NK-92 (cell line): ENCODE results near the gene ZNF487.
"Not testable (repeated sequence)": the region's sequence is repeated elsewhere in the genome, so short reads cannot be mapped to it uniquely, and the experiment has no call there.

Source experiments
- DNase-seq: peaks from one replicate; lab custom pipeline; 2025; ENCODE audit not compliant: unreplicated experiment; lab: John Stamatoyannopoulos, UW

Gene ZNF487

DNA sequence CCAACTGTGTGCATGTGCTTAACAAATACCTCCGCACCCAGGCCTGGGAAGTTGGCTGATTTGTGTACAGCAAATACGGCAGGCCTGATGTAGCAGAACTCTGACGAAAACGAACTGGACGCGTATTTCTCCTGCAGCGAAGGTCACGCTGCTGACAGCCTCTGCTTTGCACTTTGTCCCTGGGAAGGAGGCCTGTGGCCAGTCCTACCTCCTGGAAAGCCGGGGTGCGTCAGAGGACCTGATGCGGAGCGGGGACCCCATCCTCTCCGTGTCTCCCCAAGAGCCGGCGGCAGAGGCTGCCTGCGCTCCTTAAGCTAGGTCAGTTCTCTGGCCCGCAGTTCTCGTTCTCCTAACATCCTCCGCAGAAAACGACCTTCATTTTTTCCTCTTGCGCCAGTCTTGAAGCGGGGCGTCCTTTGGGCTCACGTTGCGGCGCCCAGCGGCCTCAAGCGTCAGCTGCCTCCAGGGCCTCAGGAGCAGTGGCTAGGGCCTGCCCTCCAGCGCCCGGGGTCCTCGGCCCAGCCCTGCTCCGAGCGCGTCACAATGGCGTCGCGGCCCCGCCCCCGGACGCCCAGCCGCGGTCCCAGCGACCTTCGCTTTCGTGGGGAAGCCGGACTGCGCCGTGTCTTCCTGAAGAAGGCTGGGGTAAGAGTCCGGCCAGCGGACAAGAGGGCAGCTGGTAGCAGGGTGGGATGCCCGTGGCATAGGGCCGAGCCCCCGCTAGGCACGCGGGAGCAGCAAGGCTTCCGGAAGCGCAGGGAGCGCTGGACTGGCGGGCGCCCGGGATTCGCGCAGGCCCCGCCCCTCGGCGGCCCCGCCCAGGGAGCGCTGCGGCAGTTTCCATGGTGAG, at the start of gene ZNF487:
Gene ZNF487 (plus strand): TSS at position 821 of the 850 bp plus-strand sequence. CDS start 38,703 bp downstream, outside the sequence.
- no peak for DNase-seq

DNA sequence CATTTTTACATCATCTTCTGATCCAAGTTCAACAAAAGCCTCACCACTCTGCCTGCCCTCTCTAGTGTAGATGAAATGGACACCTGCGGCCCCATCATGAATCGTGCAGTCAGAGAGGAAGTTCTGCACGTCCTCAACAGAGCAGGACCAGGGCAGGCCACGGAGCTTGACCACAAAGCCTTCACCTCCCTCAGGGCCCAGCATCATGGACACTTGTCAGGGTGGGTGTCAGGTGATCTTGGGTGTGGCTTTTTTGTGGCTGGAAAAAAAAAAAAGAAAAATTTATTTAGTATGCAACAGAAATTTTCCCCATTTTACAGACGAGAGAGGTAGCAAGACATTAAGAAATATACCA, 49.3 kb upstream of the ZNF487 start:
- DNase-seq = no peak

DNA sequence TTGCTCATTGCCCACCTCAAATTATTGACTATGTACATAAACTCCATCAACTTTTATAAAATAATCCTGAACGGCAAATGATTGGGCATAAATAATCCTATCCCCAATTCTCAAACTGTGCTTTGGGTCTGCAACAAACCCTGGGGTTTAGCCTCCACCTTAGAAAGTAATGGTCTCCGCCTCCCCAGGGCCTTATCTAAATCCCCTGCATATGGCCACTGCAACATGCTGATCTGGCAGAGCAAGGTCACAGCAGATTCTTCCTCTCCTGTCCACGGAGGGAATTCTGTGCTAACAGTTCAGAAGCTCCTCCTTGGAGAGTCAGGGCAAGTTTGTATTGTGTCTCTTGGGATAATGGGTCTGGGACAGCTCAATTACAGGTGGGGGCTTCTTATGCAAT, 47.0 kb upstream of the ZNF487 start:
- DNase-seq = no peak

DNA sequence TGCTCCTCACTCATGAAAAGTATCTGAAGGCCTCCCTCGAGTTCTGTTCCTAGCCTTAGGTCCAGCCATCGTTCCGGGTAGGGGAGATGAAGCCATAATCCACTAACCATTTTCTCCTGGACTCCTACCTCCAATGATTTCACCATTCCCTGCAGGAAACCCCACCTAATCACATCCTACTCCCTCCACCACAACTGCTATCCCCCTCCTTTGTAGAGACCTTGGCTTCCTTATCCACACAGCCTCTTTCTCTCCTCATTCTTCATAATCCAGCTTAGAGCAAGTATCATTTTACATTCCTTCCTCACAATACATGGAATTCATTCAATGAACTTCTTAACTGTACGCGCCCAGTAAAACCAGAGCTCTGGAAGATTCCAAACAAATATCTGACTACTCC, 46.6 kb upstream of the ZNF487 start:
- no peak for DNase-seq

DNA sequence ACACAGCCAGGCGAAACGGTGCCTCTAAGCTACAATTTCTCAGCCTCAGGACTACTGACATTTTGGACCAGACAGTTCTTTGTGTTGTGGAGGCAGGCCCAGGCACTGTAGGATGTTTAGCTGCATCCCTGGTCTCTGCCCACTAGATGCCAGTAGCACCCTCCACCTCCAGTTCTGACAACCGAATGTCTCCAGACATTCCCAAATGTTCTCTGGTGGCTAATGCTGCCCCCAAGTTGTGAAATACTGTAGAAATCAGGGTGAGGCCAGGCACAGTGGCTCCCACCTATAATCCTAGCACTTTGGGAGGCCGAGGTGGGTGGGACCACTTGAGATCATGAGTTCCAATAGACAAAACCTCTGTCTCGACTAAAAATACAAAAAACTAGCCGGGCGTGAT, 46.2 kb upstream of the ZNF487 start:
- DNase-seq = no peak

DNA sequence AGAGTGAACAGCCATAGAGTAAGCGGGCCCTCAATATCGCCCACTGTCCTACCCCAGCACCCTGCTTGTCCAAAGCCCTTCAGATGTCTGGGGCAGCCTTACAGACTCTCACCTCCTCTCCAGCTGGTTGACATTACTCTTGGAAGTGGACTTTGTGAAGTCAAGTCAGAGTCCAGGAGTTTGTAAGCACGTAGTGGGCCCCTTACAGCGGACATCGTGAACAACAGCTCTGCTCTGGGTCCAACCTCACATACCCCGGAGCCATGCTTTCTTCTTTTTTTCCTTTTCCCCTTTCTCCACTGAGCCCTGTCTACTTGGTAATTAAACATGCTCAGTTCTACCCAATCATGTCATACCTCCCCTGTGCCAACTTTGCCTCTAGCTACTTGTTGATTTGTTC, 45.4 kb upstream of the ZNF487 start:
- DNase-seq = no peak

DNA sequence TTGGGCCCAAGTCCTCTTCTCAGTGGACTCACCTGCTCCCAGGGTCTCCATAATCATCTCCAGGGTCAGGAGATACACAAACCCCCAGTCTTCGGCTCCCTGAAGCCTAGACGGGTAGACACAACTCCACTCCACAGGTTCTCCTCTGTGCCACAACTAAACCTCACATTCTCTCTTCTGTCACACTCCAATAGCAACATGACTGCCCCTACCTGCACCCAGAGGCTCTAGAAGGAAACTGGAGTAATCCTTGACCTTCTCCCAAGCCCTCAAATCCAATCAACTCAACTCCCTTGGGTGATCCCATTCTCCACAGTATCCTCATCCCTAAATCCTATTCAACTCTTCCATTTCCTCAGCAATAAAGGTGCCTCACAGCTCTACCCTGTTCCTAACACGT, 44.2 kb upstream of the ZNF487 start:
- no peak for DNase-seq

DNA sequence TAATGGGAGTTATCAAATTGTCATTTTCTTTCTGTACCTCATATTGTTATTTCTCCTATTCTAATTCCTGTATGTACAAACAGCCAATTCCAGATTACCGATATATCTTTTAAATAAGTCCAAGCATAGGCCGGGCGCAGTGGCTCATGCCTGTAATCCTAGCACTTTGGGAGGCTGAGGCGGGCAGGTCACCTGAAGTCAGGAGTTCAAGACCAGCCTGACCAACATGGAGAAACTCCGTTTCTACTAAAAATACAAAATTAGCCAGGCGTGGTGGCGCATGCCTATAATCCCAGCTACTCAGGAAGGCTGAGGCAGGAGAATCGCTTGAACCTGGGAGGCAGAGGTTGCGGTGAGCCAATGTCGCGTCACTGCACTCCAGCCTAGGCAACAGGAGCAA, 43.7 kb upstream of the ZNF487 start:
- DNase-seq = not testable (repeated sequence)

DNA sequence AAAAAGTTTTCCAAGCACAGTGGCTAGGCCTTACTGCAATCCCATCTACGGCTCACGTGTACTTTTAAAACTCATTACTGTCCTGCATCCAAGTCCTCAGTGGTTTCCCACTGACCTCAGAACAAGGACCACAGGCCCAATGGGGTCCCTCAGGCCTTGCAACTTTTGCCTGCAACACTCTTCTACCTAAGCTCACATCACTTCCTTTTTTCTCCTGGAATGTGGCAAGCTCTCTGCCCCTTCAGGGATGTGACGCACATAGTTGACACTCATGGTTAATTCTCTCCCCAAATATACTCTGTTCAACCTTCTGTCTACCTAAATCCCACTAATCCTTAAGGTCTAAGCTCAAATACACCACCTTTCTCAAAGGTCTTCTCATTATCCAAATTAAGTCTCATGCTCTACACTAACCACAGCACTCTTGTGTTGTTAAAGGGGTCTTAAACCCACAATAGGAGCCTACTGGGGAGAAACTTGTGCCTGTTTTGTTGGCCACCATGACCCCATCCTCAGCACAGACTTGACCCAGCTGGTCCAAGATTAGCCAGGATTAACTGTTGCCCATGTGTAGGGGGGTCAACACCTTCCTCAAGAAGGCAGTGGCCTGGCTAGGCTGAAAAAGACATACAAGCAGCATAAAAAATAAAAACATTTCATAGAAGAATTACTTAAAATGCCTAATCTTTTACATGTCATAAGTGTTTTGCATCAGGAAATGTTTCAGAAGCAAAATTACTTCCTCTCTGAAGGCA, 43.1 kb upstream of the ZNF487 start:
- DNase-seq = no peak

DNA sequence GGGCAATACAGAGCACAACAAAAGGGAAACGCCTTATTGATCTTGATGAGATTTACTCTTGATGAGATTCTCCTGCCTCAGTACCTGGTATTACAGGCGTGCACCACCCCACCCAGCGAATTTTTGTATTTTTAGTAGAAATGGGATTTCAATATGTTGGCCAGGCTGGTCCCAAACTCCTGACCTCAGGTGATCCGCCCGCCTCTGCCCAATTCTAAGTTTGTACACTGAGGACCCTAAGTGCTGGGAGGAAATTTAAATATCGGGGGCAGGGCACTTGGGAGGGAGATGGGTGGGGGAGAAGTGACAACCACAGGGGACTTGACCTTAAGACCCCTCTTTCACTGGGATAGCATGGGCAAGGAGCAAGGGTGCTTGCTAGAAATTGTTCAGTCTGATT, 42.0 kb upstream of the ZNF487 start:
- DNase-seq = no peak

DNA sequence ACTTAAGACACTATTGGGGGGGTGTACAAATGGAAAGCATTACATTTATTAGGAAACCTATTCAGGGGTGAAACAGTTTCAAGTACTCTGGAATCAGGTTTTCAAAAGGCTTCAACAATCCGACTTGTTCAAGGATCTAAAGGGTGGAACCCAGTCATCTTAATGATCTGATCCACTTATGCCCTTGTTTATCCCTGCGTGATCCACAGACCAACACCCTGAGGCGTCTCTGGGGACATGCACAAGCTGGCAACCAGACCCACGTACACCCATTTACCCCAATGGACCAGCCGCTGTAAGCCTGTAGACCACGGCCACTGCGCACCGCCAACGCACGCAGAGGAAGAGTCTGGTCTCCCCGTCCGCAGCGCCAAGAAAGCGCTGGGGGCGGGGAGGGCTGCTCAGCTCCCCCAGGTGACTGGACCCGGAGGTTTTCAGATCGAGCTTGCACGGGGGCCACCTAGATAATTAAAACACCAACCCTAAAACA, 41.3 kb upstream of the ZNF487 start:
- no peak for DNase-seq

DNA sequence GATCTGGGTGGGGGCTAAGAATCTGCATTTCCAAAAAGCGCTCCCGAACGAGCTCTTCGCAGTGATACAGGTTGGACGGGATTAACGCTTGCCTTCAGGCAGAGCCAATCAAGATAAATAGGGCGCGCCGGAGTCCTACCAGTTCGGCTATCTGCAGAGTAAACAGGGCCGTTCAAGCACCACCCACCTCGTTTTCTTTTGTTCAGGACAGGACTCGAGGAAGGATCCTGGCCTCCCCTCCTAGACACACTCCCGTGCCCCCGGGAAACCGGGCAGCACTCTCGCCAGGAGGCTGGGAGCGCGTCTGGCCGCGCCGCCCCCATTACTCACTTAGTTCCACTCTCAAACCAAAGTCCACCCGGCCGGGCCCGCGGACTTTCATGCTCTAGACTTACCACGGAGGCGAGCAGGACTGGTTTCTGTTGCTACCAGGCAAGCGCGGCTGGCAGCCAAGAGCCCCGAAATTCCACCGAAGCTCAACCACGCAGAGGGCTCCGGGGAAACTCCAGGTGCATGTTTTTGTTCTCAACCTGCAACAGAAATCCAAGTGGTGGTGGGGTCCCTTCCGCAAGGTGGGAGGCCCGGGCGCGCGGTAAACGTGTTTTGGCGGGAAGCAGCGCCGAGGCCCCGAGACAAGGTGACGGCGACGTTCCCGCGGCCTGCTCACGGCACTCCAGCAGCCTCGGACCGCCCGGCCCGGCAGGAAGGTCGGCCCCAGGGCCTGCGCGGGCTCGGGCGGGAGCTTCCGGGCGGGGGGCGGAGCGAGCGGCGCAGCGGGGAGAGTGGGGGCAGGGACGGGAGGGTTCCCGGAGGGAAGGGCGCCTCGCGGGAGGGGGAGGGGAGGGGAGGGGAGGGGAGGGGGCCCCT, 40.6 kb upstream of the ZNF487 start:
- no peak for DNase-seq

DNA sequence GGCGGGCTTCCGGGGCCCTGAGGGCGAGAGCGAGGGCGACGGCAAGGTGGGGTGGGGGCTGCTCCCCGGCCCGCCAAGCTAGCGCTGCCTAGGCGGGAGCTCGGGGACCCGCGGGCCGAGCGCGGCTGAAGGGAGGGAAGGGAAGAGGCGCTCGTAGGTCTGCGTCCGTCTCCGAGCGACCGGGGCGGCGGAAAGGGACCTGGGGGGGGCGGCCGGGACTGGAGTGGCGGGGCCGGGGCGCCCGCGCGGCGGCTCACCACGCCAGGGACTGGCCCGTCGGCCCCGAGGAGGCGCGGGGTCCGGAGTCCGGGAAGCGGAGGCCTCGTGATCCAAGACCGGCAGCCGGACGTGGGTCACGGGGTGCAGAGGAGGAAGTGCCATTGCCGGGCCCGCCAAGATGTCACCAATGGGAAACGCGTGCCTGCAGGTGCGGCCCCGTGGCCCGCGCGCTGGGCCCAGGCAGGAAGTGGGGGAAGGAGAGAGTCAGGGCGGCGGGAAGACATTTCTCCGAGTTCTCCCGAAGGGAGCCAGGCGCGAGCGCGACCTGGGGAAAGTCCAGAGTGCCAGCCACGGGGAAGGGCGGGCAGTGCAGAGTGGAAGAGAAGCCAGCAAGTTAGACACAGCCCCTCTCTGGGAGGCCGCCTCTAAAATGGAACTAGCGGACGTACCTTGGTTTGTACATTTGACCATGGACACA, 39.8 kb upstream of the ZNF487 start:
- DNase-seq = no peak

DNA sequence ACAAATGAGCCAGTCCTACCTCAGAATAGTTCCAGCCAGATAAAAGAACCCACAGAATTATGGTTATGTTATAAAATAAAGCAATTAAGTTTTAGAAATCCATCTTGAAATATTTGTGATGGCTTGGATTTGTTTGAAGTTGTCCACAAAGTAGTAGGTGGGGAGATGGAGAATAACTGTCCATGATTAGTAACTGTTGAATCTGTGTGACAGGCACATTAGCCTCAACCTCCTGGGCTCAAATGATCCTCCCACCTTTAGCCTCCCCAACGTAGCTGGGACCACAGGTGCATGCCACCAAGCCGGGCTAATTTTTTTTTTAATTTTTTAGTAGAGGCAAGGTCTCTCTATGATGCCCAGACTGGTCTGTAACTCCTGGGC, 38.0 kb upstream of the ZNF487 start:
- no peak for DNase-seq

DNA sequence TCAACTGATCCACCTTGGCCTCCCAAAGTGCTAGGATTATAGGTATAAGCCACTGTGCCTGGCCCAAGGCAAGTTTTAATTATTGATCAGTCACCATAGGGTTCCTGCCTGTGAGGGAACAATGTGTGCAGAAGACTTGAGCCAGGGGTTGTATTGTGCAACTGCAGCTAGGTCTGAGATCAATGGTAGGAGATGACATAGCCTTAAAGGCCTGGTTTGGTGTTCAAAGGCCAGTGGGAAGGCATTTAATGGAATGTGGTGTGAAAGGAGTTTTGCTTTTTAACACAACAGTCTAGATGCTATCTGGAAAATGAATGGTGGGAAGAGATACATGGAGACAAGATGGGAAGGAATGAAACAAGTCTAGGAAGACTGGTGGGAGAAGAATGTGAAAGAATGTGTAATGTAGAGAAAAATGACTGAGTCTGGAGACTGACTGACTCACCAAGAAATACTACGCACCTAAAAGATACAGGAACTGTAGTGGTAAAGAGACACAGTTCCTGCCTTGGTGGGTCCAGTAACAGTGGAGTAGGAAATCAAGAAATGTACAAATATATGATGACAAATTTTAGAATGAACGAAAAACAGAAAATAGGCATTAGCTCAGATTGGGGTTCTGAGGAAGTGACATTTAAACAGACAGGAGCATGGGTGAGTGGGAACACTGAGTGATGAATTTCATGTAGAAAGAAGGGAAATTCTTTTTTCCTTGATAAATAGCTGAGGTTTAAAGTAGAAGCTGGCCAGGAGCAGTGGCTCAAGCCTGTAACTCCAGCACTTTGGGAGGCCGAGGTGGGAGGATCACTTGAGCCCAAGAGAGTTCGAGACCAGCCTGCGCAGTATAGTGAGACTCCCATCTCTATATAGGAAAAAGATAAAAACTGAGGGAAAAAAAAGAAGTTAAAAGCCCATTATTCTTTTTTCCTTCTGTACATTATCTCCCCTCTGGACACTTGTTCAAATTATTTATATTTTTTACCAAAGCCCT, 37.3 kb upstream of the ZNF487 start:
- DNase-seq = no peak

DNA sequence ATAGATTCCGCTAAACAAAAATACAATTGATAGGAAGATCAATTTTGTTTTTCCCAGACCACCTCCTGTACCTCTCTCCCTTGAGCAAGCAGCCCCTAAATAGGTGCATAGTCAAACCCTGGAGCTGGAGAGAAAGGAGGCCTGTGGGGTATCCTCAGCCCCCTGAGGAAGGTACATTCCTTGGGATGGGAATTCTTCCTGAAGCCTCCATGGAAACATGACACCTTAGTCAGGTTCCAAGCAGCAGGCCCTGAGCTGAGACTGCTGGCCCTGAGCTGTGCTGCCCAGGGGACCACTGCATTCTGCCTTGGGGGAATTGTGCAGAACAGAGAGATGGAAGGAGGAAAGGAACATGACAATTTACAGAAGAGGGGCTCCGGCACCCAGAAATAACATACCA, 35.3 kb upstream of the ZNF487 start:
- DNase-seq = no peak

DNA sequence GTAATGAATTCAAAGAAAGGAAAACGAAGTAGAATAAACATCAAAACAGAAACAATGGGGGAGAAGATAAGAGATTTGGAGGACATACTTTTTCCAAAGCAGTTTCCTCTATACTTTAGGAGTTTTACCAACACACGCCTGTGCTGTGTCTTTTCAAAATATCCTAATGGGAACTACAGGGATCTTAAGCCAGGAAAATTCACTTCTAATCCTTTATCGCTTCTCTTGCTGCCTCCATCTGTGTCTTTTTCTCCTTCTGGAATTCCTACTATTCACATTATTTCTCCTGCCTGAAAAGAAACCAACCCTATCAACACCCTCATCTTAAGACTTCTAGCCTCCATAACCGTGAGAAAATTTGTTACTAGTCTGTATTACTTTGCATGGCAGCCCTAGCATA, 34.7 kb upstream of the ZNF487 start:
- no peak for DNase-seq

DNA sequence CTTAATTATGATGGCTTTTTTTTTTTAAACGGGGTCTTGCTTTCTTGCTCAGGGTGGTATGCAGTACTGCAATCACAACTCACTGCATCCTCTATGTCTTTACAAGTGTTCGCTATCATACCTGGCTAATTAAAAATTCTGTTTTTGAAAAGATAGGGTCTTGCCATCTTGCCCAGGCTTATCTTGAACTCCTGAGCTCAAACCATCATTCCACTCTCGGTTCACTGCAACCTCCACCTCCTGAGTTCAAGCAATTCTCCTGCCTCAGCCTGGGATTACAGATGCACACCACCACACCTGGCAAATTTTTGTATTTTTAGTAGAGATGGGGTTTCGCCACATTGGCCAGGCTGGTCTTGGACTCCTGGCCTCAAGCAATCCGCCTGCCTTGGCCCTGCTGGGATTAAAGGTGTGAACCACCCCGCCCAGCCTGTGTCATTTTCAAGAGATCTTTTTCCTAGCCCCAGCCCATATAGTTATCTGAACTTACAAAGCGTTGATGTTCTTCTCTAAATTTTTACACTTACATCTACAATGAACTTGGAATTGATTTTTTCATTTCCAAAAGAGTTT, 33.9 kb upstream of the ZNF487 start:
- no peak for DNase-seq
